WERI-Rb-1 (cell line): ENCODE results near the gene OMA1.

Experiments used
- DNase-seq: peaks from one replicate; pipeline ENCODE4 v3.0.0-alpha.2; 2020
- H3K27ac ChIP-seq: fragments of 250-450 bp; sonication (Bioruptor Pico); 2 replicates; pipeline ENCODE4 v1.5.1; 2020; ENCODE audit warnings: mild to moderate bottlenecking, moderate library complexity
- H3K27me3 ChIP-seq: fragments of 250-450 bp; sonication (Bioruptor Pico); 2 replicates; pipeline ENCODE4 v1.5.1; 2021; ENCODE audit warnings: mild to moderate bottlenecking, low read depth, moderate library complexity; ENCODE audit not compliant: insufficient read depth, severe bottlenecking
- H3K36me3 ChIP-seq: fragments of 250-450 bp; sonication (Bioruptor Pico); 2 replicates; pipeline ENCODE4 v1.5.1; 2020; ENCODE audit warnings: mild to moderate bottlenecking, moderate library complexity
- H3K4me3 ChIP-seq: 2 replicates; pipeline ENCODE4 v1.5.1; 2011; ENCODE audit warnings: low read depth, mild to moderate bottlenecking, control low read depth, low read length
- H3K9me3 ChIP-seq: fragments of 250-450 bp; sonication (Bioruptor Pico); 2 replicates; pipeline ENCODE4 v1.5.1; 2021; ENCODE audit warnings: mild to moderate bottlenecking, moderate library complexity; ENCODE audit not compliant: severe bottlenecking
- TF ChIP-seq, protein P1 (sequence below): IDR thresholded peaks from 2 replicates; pipeline ENCODE4 v1.5.1; 2011; ENCODE audit warnings: low read depth, mild to moderate bottlenecking, control low read depth, inconsistent platforms, low read length

Gene OMA1

DNA sequence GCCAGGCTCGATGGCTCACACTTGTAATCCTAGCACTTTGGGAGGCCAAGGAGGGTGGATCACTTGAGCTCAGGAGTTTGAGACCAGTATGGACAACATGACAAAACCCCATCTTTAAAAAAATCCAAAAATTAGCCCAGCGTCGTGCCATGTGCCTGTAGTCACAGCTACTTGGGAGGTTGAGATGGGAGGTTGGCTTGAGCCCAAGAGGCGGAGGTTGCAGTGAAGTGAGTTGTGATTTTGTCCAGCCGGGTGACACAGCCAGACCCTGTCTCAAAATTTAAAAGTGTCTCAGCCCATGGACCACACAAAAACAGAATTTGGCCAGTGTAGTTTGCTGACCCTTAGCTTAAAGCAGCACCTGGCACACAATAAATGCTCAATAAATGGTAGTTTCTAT is 41.9 kb upstream of the OMA1 start:
- H3K4me3 ChIP-seq, result no peak overlapping the region
- no peaks in the 10 kb centered on the region for H3K36me3 ChIP-seq
- TF ChIP-seq, protein P1, sequence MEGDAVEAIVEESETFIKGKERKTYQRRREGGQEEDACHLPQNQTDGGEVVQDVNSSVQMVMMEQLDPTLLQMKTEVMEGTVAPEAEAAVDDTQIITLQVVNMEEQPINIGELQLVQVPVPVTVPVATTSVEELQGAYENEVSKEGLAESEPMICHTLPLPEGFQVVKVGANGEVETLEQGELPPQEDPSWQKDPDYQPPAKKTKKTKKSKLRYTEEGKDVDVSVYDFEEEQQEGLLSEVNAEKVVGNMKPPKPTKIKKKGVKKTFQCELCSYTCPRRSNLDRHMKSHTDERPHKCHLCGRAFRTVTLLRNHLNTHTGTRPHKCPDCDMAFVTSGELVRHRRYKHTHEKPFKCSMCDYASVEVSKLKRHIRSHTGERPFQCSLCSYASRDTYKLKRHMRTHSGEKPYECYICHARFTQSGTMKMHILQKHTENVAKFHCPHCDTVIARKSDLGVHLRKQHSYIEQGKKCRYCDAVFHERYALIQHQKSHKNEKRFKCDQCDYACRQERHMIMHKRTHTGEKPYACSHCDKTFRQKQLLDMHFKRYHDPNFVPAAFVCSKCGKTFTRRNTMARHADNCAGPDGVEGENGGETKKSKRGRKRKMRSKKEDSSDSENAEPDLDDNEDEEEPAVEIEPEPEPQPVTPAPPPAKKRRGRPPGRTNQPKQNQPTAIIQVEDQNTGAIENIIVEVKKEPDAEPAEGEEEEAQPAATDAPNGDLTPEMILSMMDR, result no peak
- no peaks in the 10 kb centered on the region for H3K9me3 ChIP-seq
- no peaks in the 10 kb centered on the region for H3K27me3 ChIP-seq
- H3K27ac ChIP-seq, result no peak overlapping the region
- no peak for DNase-seq

DNA sequence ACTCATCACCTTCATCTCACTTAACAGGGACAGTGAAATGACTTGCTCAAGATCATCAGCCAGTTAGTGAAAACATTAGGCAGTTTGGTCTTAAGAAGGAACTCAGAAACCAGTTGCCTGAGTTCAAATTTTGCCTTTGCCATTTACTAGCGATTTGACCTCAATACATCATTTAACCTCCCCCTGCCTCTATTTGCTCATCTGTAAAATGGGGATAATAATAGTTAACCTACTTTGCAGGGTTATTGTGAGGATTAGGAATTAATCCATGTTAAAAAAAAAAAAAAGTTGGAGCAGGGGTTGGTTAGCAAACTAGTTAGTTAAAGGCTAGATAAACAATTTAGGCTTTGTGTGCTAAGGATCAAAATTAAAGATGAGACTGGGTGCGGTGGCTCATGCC is 41.1 kb upstream of the OMA1 start:
- Histone ChIP-seq H3K27ac (no peak overlapping the region), H3K9me3 (no peaks in the 10 kb centered on the region), H3K27me3 (no peaks in the 10 kb centered on the region), H3K36me3 (no peaks in the 10 kb centered on the region), H3K4me3 (no peak overlapping the region)
- DNase-seq, result no peak
- TF ChIP-seq, protein P1, result no peak

DNA sequence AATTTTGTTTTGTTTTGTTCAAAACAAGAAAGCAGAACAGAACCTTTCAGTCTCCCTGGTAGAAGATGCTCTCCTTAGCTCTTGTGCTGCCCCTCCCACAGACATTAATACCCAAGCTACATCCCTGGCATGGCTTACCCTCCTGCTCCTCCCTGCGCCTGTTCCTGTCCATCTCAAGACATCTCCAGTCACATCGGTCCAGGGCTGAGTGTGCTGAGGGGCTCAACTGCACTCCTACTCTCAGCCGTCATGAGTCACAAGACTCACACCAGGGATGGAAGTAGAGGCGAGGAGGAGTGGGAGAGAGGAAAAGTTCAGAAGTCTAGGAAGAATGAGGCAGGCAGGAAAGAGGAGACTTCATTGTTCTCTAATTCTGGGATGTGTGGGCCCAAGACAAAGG is 39.7 kb upstream of the OMA1 start:
- no peak for DNase-seq
- Histone ChIP-seq H3K36me3 (no peaks in the 10 kb centered on the region), H3K27me3 (no peaks in the 10 kb centered on the region), H3K9me3 (no peaks in the 10 kb centered on the region), H3K4me3 (no peak overlapping the region), H3K27ac (no peak overlapping the region)
- TF ChIP-seq, protein P1, result no peak

DNA sequence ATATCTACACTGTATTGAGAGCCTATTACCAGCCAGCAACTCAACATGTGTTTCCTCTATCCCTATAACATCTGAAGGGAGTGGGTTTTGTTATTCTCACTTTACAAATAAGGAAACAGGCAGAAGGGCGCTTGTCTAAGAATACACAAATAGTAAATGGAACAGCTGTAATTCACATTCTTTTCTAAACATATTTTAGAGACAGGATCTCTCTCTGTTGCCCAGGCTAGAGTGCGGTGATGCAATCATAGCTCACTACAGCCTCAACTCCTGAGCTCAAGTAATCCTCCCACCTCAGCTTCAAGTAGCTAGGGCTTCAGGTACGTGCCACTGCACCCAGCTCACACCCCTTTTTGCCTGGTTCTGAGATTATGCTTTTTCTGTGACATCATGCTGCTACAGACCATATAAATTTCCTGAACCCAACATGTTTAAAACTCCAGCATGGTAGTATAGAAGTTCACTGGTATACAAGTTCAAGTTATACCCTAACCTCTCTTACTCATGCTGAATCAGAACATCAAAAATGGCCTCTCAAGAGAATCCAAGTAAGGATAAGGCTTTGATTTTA is 39.1 kb upstream of the OMA1 start:
- H3K27me3 ChIP-seq, result no peaks in the 10 kb centered on the region
- H3K9me3 ChIP-seq, result no peaks in the 10 kb centered on the region
- no peak for DNase-seq
- H3K36me3 ChIP-seq, result no peaks in the 10 kb centered on the region
- H3K4me3 ChIP-seq, result no peak overlapping the region
- no peak overlapping the region for H3K27ac ChIP-seq
- TF ChIP-seq, protein P1, result no peak

DNA sequence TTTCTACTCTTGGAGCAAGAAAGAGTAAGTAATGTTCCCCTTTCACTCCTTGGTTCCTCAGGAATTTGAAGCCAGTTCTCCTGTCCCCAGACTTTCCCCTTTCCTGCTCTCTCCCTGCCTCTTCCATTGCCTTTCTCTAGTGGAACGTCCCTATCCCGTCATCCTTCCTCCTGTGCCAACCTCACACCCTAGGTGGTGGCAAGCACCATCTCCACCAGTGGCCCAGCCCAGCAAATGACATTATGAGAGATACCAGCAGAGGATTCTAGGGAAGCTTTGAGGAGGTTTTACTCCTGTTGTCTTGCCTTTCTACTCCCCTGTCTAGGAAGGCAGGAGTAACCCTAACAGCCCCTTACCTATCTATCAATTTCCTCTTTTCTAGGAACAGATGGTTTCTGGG is 38.6 kb upstream of the OMA1 start:
- TF ChIP-seq, protein P1, result no peak
- Histone ChIP-seq H3K4me3 (no peak overlapping the region), H3K36me3 (no peaks in the 10 kb centered on the region), H3K27ac (no peak overlapping the region), H3K27me3 (no peaks in the 10 kb centered on the region), H3K9me3 (no peaks in the 10 kb centered on the region)
- DNase-seq, result no peak
